WTC11 (cell line): ENCODE results near the gene PPIG.

Source experiments
- MAX ChIP-seq: sonication (generic); formaldehyde crosslinking; IDR thresholded peaks from 2 replicates; pipeline ENCODE4 v1.8.0; 2022; ENCODE audit warnings: mild to moderate bottlenecking, missing genetic modification reagents
- USF2 ChIP-seq: sonication (generic); formaldehyde crosslinking; IDR thresholded peaks from 2 replicates; pipeline ENCODE4 v1.8.1; 2023; ENCODE audit warnings: mild to moderate bottlenecking, missing genetic modification reagents, moderate library complexity
- TF ChIP-seq, protein P1 (sequence below): fragments of 200-600 bp; IDR thresholded peaks from 2 replicates; pipeline ENCODE4 v1.8.0; 2022; ENCODE audit warnings: antibody characterized with exemption

DNA sequence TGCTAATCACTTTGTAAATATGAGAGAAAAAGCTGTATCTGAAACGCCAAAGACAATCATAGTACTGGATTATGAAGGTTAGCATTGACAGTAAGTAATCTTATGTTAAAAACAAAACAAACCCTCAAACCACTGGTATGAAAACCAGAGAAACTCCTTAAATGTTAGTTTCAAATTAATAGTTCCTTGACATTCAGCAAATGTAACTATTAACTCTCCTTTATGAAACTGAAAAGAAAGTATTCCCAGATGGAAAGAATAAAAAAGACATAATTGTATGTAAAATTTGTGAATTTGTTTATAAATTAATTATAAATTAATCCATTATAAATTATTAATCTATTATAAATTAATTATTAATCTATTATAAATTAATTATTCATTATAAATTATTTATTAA is 22.8 kb upstream of the PPIG start:
- TF ChIP-seq, protein P1, sequence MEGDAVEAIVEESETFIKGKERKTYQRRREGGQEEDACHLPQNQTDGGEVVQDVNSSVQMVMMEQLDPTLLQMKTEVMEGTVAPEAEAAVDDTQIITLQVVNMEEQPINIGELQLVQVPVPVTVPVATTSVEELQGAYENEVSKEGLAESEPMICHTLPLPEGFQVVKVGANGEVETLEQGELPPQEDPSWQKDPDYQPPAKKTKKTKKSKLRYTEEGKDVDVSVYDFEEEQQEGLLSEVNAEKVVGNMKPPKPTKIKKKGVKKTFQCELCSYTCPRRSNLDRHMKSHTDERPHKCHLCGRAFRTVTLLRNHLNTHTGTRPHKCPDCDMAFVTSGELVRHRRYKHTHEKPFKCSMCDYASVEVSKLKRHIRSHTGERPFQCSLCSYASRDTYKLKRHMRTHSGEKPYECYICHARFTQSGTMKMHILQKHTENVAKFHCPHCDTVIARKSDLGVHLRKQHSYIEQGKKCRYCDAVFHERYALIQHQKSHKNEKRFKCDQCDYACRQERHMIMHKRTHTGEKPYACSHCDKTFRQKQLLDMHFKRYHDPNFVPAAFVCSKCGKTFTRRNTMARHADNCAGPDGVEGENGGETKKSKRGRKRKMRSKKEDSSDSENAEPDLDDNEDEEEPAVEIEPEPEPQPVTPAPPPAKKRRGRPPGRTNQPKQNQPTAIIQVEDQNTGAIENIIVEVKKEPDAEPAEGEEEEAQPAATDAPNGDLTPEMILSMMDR: no peak
- TF ChIP-seq MAX (CRISPR knock-in tag) (no peak), USF2 (CRISPR knock-in tag) (no peak)
